SK-N-SH (cell line): Measurements from ENCODE around the gene KDM6B. TPM values are rescaled to one million over a fixed set of nuclear protein-coding genes. Genes with fewer than 3 reads are reported as not detected.
A peak's percentile ranks its signal among the peaks of the same experiment; 100 is the strongest.
"Not testable (repeated sequence)": the region's sequence is repeated elsewhere in the genome, so short reads cannot be mapped to it uniquely, and the experiment has no call there.

ENCODE experiments used
- CTCF ChIA-PET: fragments of 300-600, 350-600 bp; formaldehyde crosslinking; extraction: SDS; loops from one replicate; lab custom pipeline; 2021; lab: Yijun Ruan, JAX
- POLR2A ChIA-PET: fragments of 350-600 bp; sonication (Branson Sonifier 250); formaldehyde crosslinking; extraction: SDS; loops from one replicate; lab custom pipeline; 2020; ENCODE audit warnings: antibody characterized with exemption, inconsistent platforms; lab: Yijun Ruan, JAX
- DNase-seq: peaks from one replicate; pipeline ENCODE4 v3.0.0; 2012
- H2AFZ ChIP-seq: fragments of 200-600 bp; sonication (generic); 2 replicates; pipeline ENCODE4 v1.8.1; 2016; ENCODE audit warnings: antibody characterized with exemption, mild to moderate bottlenecking, low read depth
- H3F3A ChIP-seq: fragments of 200-600 bp; sonication (generic); replicated peaks from 2 replicates; pipeline ENCODE3; 2016; ENCODE audit warnings: antibody characterized with exemption, mild to moderate bottlenecking; ENCODE audit not compliant: insufficient read depth
- H3K27ac ChIP-seq, 2 experiments: fragments of 200-500 bp in 1 of 2; fragments of 200-600 bp in 1 of 2; sonication (Bioruptor generic) in 1 of 2; sonication (generic), shearing (Covaris generic) in 1 of 2; 2 replicates each; pipeline versions ENCODE4 v1.5.1 to v1.6.1; 2014 to 2016; ENCODE audit warnings: low read depth in 2 of 2, inconsistent platforms in 1 of 2, low read length in 1 of 2, mild to moderate bottlenecking in 1 of 2, mixed read lengths in 1 of 2
- H3K27me3 ChIP-seq: fragments of 200-600 bp; sonication (generic), shearing (Covaris generic); 2 replicates; pipeline ENCODE4 v1.6.1; 2016; ENCODE audit warnings: mixed run types; ENCODE audit not compliant: insufficient read depth
- H3K36me3 ChIP-seq, 2 experiments: fragments of 200-500 bp in 1 of 2; fragments of 200-600 bp in 1 of 2; sonication (Bioruptor generic) in 1 of 2; sonication (generic) in 1 of 2; replicated peaks in 1 of 2; 2 replicates each; pipeline versions ENCODE3 to v1.5.1; 2014 to 2016; ENCODE audit warnings: low read length in 1 of 2, mild to moderate bottlenecking in 1 of 2; ENCODE audit not compliant: insufficient read depth in 2 of 2, control insufficient read depth in 1 of 2
- H3K4me1 ChIP-seq, 2 experiments: fragments of 200-500 bp in 1 of 2; fragments of 200-600 bp in 1 of 2; sonication (Bioruptor generic) in 1 of 2; sonication (generic), shearing (Covaris generic) in 1 of 2; 2 replicates each; pipeline versions ENCODE4 v1.5.1 to v1.6.1; 2014 to 2016; ENCODE audit warnings: low read depth in 1 of 2, low read length in 1 of 2, mixed run types in 1 of 2; ENCODE audit not compliant: insufficient read depth in 2 of 2, control insufficient read depth in 1 of 2
- H3K4me2 ChIP-seq: fragments of 200-600 bp; sonication (generic), shearing (Covaris generic); 2 replicates; pipeline ENCODE4 v1.6.1; 2017; ENCODE audit warnings: mixed run types
- H3K4me3 ChIP-seq, 2 experiments: fragments of 200-500 bp in 1 of 2; fragments of 200-600 bp in 1 of 2; sonication (Bioruptor generic) in 1 of 2; sonication (generic), shearing (Covaris generic) in 1 of 2; 2 replicates each; pipeline versions ENCODE4 v1.5.1 to v1.8.1; 2014 to 2016; ENCODE audit warnings: low read depth in 2 of 2, inconsistent platforms in 1 of 2, low read length in 1 of 2, mild to moderate bottlenecking in 1 of 2, mixed read lengths in 1 of 2, moderate library complexity in 1 of 2
- H3K79me2 ChIP-seq: fragments of 200-600 bp; sonication (generic); 2 replicates; pipeline ENCODE4 v1.8.1; 2017; ENCODE audit warnings: mild to moderate bottlenecking; ENCODE audit not compliant: insufficient read depth
- H3K9ac ChIP-seq: fragments of 200-600 bp; sonication (generic); 2 replicates; pipeline ENCODE4 v1.6.1; 2017; ENCODE audit warnings: mixed run types
- H3K9me2 ChIP-seq: fragments of 200-600 bp; sonication (generic); 2 replicates; pipeline ENCODE4 v1.6.1; 2017; ENCODE audit warnings: mixed run types
- H3K9me3 ChIP-seq: fragments of 200-600 bp; sonication (generic); 2 replicates; pipeline ENCODE4 v1.6.1; 2017; ENCODE audit warnings: mixed run types, mild to moderate bottlenecking, moderate library complexity
- H4K20me1 ChIP-seq: fragments of 200-600 bp; sonication (generic); 2 replicates; pipeline ENCODE4 v1.6.1; 2017; ENCODE audit warnings: mild to moderate bottlenecking, mixed run types; ENCODE audit not compliant: insufficient read depth
- GATA2 ChIP-seq: sonication (generic); formaldehyde crosslinking; IDR thresholded peaks from 2 replicates; pipeline ENCODE4 v1.5.0; 2020; ENCODE audit warnings: mild to moderate bottlenecking, missing genetic modification reagents
- JUND ChIP-seq: IDR thresholded peaks from 2 replicates; pipeline ENCODE4 v1.4.0; 2012
- MXI1 ChIP-seq: IDR thresholded peaks from 2 replicates; pipeline ENCODE4 v1.6.1; 2012; ENCODE audit warnings: mild to moderate bottlenecking, low read depth, low read length, improper control_type of control experiment
- NFIC ChIP-seq: IDR thresholded peaks from 2 replicates; pipeline ENCODE4 v1.4.0; 2012; ENCODE audit warnings: borderline replicate concordance
- NRF1 ChIP-seq: IDR thresholded peaks from 2 replicates; pipeline ENCODE4 v1.6.1; 2012; ENCODE audit warnings: low read depth, mild to moderate bottlenecking, low read length
- RAD21 ChIP-seq: IDR thresholded peaks from 2 replicates; pipeline ENCODE4 v1.6.1; 2012; ENCODE audit warnings: mild to moderate bottlenecking, low read length
- SIN3A ChIP-seq: IDR thresholded peaks from 2 replicates; pipeline ENCODE4 v1.6.1; 2012; ENCODE audit warnings: low read depth, mild to moderate bottlenecking, low read length, moderate library complexity, borderline replicate concordance
- SMC3 ChIP-seq: IDR thresholded peaks from 2 replicates; pipeline ENCODE4 v1.6.1; 2012; ENCODE audit warnings: low read depth, low read length, improper control_type of control experiment
- TAF1 ChIP-seq: IDR thresholded peaks from 2 replicates; pipeline ENCODE4 v1.6.1; 2012; ENCODE audit warnings: low read depth, mild to moderate bottlenecking, low read length, moderate library complexity, borderline replicate concordance
- TCF12 ChIP-seq: IDR thresholded peaks from 2 replicates; pipeline ENCODE4 v1.4.0; 2012
- TEAD4 ChIP-seq: IDR thresholded peaks from 2 replicates; pipeline ENCODE4 v1.4.0; 2012; ENCODE audit warnings: mild to moderate bottlenecking, borderline replicate concordance; ENCODE audit not compliant: insufficient read depth
- WGBS: methylation state at CpG from one replicate; pipeline ENCODE4 v1.1.6; 2017; ENCODE audit warnings: low lambda C conversion rate; 5-methylcytosine and 5-hydroxymethylcytosine counted together
- polyA plus RNA-seq, 3 experiments: library from polyadenylated mRNA; depleted of rRNA; stranded (reverse); fragments of >200 nt; gene quantifications; 2 replicates each; pipeline ENCODE4 v1.2.3, GENCODE V29; 2012
- TF ChIP-seq, protein P1 (sequence below): fragments of 150-350 bp; IDR thresholded peaks from 2 replicates; pipeline ENCODE4 v1.6.1; 2017; ENCODE audit warnings: antibody characterized with exemption, low read length, low read depth, borderline replicate concordance
- TF ChIP-seq, protein P2 (sequence below): IDR thresholded peaks from 2 replicates; pipeline ENCODE4 v1.4.0; 2012; ENCODE audit warnings: low read depth, borderline replicate concordance
- TF ChIP-seq, protein P3 (sequence below): IDR thresholded peaks from 2 replicates; pipeline ENCODE4 v1.4.0; 2012; ENCODE audit warnings: low read depth
- TF ChIP-seq, protein P4 (sequence below): fragments of 200-600 bp; sonication (generic); IDR thresholded peaks from 2 replicates; pipeline ENCODE4 v1.6.1; 2017; ENCODE audit warnings: antibody characterized with exemption, mild to moderate bottlenecking, moderate library complexity

KDM6B gene
- polyA plus RNA-seq, 1 of the 3 experiments (the other 2 are of a cell fraction): 2.6 TPM

DNA sequence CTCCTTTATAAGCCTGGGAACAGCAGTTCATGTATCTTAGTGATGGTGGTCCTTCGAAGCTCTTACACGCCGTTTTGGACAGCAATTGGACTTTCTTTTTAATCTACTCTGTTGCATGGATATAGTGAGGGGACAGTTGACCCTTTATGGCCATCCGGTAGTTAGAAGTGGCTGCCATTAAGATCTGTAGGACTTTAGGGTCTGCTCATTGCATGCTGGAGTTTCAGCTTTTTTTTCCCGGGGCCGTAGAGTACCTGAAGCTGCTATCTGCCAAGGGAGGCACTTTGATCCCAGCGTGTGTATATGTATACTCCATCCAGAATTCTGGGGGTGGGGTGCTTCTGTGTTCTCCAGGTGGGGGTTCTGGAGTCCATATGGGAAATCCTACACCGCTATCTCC lies 25.0 kb downstream of the KDM6B start:
- POLR2A ChIA-PET: interaction anchor here (0.7 kb wide), 1 partner anchor 16 kb away, joined by 3 read pairs; no protein-coding TSS in a partner anchor
- Histone ChIP-seq H3K27ac (peak overlapping the region; percentile 1 to 93; a peak in 2 of 4 replicates), H4K20me1 (no peaks in the 10 kb centered on the region; the same call in 1 of the 2 replicates), H3K9me3 (no peaks in the 10 kb centered on the region), H3K9me2 (no peaks in the 10 kb centered on the region), H3K9ac (peak overlapping the region; percentile 79), H3K4me2 (peak overlapping the region; percentile 91), H3K79me2 (peaks cover 15% of the 10 kb centered on the region; the same call in 1 of the 2 replicates), H3F3A (peaks cover 19% of the 10 kb centered on the region), H3K4me1 (peaks cover 23 to 37% of the 10 kb centered on the region in 2 experiments; a peak in 3 of 4 replicates), H3K27me3 (no peaks in the 10 kb centered on the region), H3K4me3 (peak overlapping the region; percentile 72 to 77; a peak in 3 of 4 replicates), H3K36me3 (peaks cover 0 to 33% of the 10 kb centered on the region in 2 experiments), H2AFZ (no peak overlapping the region)
- 98% methylated on average over 8 of the region's 8 CpGs for WGBS
- TF ChIP-seq, protein P1, sequence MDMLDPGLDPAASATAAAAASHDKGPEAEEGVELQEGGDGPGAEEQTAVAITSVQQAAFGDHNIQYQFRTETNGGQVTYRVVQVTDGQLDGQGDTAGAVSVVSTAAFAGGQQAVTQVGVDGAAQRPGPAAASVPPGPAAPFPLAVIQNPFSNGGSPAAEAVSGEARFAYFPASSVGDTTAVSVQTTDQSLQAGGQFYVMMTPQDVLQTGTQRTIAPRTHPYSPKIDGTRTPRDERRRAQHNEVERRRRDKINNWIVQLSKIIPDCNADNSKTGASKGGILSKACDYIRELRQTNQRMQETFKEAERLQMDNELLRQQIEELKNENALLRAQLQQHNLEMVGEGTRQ: no peak
- TF ChIP-seq TEAD4: no peak
- no peak for TF ChIP-seq TCF12
- no peak for TF ChIP-seq GATA2
- TF ChIP-seq JUND: no peak
- TF ChIP-seq NFIC: no peak
- TF ChIP-seq SMC3: no peak
- no peak for TF ChIP-seq NRF1
- TF ChIP-seq, protein P2, sequence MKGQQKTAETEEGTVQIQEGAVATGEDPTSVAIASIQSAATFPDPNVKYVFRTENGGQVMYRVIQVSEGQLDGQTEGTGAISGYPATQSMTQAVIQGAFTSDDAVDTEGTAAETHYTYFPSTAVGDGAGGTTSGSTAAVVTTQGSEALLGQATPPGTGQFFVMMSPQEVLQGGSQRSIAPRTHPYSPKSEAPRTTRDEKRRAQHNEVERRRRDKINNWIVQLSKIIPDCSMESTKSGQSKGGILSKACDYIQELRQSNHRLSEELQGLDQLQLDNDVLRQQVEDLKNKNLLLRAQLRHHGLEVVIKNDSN: no peak
- TF ChIP-seq, protein P3, sequence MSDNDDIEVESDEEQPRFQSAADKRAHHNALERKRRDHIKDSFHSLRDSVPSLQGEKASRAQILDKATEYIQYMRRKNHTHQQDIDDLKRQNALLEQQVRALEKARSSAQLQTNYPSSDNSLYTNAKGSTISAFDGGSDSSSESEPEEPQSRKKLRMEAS: no peak
- DNase-seq: no peak
- CTCF ChIA-PET: interaction anchor here (0.6 to 9.9 kb wide), 10 partner anchors 24 to 200 kb away, joined by 3 to 143 read pairs (median 5); partner anchors contain the start of gene KDM6B

DNA sequence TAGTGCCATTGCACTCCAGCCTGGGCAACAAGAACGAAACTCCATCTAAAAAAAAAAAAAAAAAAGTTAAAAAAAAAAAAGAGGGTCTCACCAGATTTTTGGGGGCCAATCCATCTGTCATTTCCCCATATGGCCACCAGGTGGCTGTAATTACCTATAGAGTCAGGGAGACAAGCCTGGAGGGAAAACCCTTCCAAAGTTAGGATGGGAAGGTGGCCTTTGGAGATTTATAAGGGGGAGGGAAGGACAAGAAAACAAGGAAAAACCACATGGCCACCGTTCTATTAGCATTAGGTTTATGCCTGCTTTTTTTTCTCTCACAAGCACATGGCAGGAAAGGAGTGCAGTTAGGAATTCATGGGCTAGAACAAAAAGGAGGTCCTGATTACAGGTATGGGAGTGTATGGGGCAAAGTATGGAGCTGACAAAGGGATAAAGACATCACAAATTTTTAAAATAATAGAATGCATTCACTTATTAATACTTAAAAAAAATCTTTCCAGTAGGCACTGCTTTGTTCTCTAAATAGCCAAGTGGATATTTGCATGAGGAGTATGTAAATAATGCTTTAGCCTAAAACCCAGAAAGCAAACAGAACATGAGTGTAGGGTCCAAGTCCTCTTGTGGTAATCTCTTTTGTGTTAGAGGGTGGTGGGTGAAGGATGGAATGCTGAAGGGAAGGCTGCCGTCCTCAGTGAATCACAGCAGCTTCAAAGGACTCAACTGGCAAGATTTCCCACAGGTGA lies 28.8 kb downstream of the KDM6B start:
- no peak overlapping the region; a peak in 1 of 4 replicates for H3K4me3 ChIP-seq
- H3F3A ChIP-seq: peaks cover 7% of the 10 kb centered on the region
- peaks cover 13 to 25% of the 10 kb centered on the region in 2 experiments for H3K36me3 ChIP-seq
- no peaks in the 10 kb centered on the region for H3K9me2 ChIP-seq
- no peaks in the 10 kb centered on the region for H3K9me3 ChIP-seq
- no peak overlapping the region for H2AFZ ChIP-seq
- ChIA-PET POLR2A (interaction anchor here (1.2 kb wide), 1 partner anchor 40 kb away, joined by 3 read pairs; no protein-coding TSS in a partner anchor), CTCF (interaction anchor here (0.5 to 9.9 kb wide), 30 partner anchors 8 to 196 kb away, joined by 3 to 143 read pairs (median 5); partner anchors contain the start of genes CHD3 and RNF227)
- DNase-seq: peak; percentile 71
- no peak overlapping the region for H3K9ac ChIP-seq
- H4K20me1 ChIP-seq: no peaks in the 10 kb centered on the region
- WGBS: 34% methylated on average over 3 of the region's 3 CpGs
- peaks cover 15% of the 10 kb centered on the region for H3K79me2 ChIP-seq
- H3K4me2 ChIP-seq: no peak overlapping the region
- H3K27me3 ChIP-seq: no peaks in the 10 kb centered on the region
- TF ChIP-seq SIN3A (no peak), RAD21 (peak; percentile 87), MXI1 (peak; percentile 74), TAF1 (no peak), GATA2 (no peak), TCF12 (no peak), SMC3 (peak; percentile 84)
- TF ChIP-seq, protein P4, sequence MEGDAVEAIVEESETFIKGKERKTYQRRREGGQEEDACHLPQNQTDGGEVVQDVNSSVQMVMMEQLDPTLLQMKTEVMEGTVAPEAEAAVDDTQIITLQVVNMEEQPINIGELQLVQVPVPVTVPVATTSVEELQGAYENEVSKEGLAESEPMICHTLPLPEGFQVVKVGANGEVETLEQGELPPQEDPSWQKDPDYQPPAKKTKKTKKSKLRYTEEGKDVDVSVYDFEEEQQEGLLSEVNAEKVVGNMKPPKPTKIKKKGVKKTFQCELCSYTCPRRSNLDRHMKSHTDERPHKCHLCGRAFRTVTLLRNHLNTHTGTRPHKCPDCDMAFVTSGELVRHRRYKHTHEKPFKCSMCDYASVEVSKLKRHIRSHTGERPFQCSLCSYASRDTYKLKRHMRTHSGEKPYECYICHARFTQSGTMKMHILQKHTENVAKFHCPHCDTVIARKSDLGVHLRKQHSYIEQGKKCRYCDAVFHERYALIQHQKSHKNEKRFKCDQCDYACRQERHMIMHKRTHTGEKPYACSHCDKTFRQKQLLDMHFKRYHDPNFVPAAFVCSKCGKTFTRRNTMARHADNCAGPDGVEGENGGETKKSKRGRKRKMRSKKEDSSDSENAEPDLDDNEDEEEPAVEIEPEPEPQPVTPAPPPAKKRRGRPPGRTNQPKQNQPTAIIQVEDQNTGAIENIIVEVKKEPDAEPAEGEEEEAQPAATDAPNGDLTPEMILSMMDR: peak; percentile 87
- H3K27ac ChIP-seq: peak overlapping the region in 1 of 2 experiments; percentile 39; a peak in 1 of 4 replicates
- H3K4me1 ChIP-seq: peaks cover 9 to 19% of the 10 kb centered on the region in 2 experiments; a peak in 2 of 4 replicates

DNA sequence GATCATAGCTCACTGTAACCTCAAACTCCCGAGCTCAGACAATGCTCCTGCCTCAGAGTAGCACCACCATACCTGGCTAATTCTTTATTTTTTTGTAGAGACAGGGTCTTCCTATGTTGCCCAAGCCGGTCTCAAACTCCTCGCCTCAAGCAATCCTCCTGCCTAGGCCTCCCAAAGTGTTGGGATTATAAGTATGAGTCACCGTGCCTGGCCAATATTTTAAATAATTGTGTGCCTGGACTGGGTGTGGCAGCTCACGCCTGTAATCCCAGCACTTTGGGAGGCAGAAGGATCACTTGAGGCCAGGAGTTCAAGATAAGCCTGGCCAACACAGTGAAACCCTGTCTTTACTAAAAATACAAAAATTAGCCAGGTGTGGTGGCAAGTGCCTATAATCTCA lies 30.4 kb downstream of the KDM6B start:
- not testable (repeated sequence) for H3K27me3 ChIP-seq, H3K9me3 ChIP-seq, DNase-seq, H3K79me2 ChIP-seq, H3K9ac ChIP-seq, H3K9me2 ChIP-seq, H2AFZ ChIP-seq, H3K27ac ChIP-seq, H3K4me2 ChIP-seq, H3K4me3 ChIP-seq, H3F3A ChIP-seq, H4K20me1 ChIP-seq, H3K4me1 ChIP-seq
- 84% methylated on average over 5 of the region's 5 CpGs for WGBS
- CTCF ChIA-PET: interaction anchor here (1.0 to 9.9 kb wide), 12 partner anchors 10 to 209 kb away, joined by 3 to 143 read pairs (median 8); no protein-coding TSS in a partner anchor
- peaks cover 13 to 28% of the 10 kb centered on the region in 2 experiments for H3K36me3 ChIP-seq
- POLR2A ChIA-PET: interaction anchor here (0.6 to 0.7 kb wide), 2 partner anchors 48 to 215 kb away, joined by 3 to 4 read pairs; no protein-coding TSS in a partner anchor
